Activated B cell treated with CpG ODN at 0.5 μM for 24 hours (primary cell): ENCODE measurements around the gene LYRM4. TPM values are rescaled to one million over a fixed set of nuclear protein-coding genes. Genes with fewer than 3 reads are reported as not detected.

Source experiments
- ATAC-seq: fragments of 200-7000 bp; cut with Tn5 transposase; one replicate; pipeline ENCODE4 v1.10.0; 2021; ENCODE audit warnings: low read depth, mild to moderate bottlenecking, moderate library complexity
- CTCF ChIA-PET: fragments of 350-600 bp; sonication (Branson Sonifier 250); formaldehyde crosslinking; loops from one replicate; lab custom pipeline; 2021; ENCODE audit warnings: antibody characterized with exemption; lab: Charles Lee
- POLR2A ChIA-PET: fragments of 350-600 bp; sonication (Branson Sonifier 250); formaldehyde crosslinking; loops from one replicate; lab custom pipeline; 2021; ENCODE audit warnings: antibody characterized with exemption; lab: Charles Lee
- DNase-seq: peaks from one replicate; pipeline ENCODE4 v3.0.0; 2022
- H3K27ac Mint-ChIP-seq: one replicate; pipeline ENCODE4 v1.8.0; 2020; ENCODE audit warnings: mixed read lengths
- H3K27me3 Mint-ChIP-seq: one replicate; pipeline ENCODE4 v1.8.0; 2021; ENCODE audit warnings: mixed read lengths
- H3K36me3 Mint-ChIP-seq: one replicate; pipeline ENCODE4 v1.8.0; 2021; ENCODE audit warnings: low read depth, mixed read lengths
- H3K4me1 Mint-ChIP-seq: one replicate; pipeline ENCODE4 v1.8.0; 2021; ENCODE audit warnings: mixed read lengths
- H3K4me3 Mint-ChIP-seq: one replicate; pipeline ENCODE4 v1.8.0; 2020; ENCODE audit warnings: mild to moderate bottlenecking, mixed read lengths
- H3K9me3 Mint-ChIP-seq: one replicate; pipeline ENCODE4 v1.8.0; 2020; ENCODE audit warnings: mixed read lengths
- CTCF ChIP-seq: fragments of 200-600 bp; IDR thresholded peaks from one replicate; pipeline ENCODE4 v1.8.0; 2022; ENCODE audit warnings: antibody characterized with exemption, mild to moderate bottlenecking
- intact Hi-C: fragments of 100-400 bp; cut with micrococcal nuclease; formaldehyde crosslinking; loops from one replicate; pipeline ENCODE4 v1.15.1; 2024
- total RNA-seq: library from RNA; stranded (reverse); gene quantifications from 2 replicates; pipeline ENCODE4 v1.2.3, GENCODE V29; 2022

LYRM4 gene
- total RNA-seq, 1 donor from 2014 or later: 51.2 TPM

DNA sequence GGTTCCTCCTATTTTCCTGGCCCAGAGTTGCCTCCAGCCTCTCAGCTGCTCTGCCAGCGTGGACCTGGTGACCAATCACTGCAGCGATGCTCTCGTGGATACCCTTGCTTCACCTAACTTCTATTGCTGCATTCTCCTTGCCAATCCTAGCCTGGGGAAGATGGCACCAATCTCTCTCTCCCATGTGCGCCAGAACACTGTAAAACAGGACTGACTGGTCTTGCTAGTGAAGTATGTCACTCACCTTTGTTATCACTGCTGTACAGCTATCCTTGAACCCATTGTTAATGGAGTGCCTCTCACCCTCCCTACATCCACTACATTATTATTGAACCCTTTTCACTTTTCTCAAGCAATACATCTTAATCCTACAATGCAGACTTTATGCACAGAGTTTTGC lies 80.1 kb downstream of the LYRM4 start:
- H3K4me3 Mint-ChIP-seq: no peak overlapping the region
- no peaks in the 10 kb centered on the region for H3K27me3 Mint-ChIP-seq
- H3K27ac Mint-ChIP-seq: no peak overlapping the region
- no peak for TF ChIP-seq CTCF
- no peaks in the 10 kb centered on the region for H3K9me3 Mint-ChIP-seq
- no peak for DNase-seq
- ChIA-PET CTCF (no interaction called here), POLR2A (no interaction called here)
- no peak for ATAC-seq
- peaks cover 11% of the 10 kb centered on the region for H3K4me1 Mint-ChIP-seq
- H3K36me3 Mint-ChIP-seq: peaks cover 4% of the 10 kb centered on the region
- intact Hi-C loops: no loop called here

GRCh38 chr6:5179917-5180316 lies 80.8 kb downstream of the LYRM4 start:
- no peaks in the 10 kb centered on the region for H3K27me3 Mint-ChIP-seq
- ChIA-PET CTCF (interaction anchor here (0.9 kb wide), 1 partner anchor 23 kb away, joined by 3 read pairs; no protein-coding TSS in a partner anchor), POLR2A (no interaction called here)
- intact Hi-C loops: no loop called here
- H3K4me1 Mint-ChIP-seq: peaks cover 19% of the 10 kb centered on the region
- no peak for TF ChIP-seq CTCF
- no peak overlapping the region for H3K27ac Mint-ChIP-seq
- no peaks in the 10 kb centered on the region for H3K9me3 Mint-ChIP-seq
- DNase-seq (no peak), ATAC-seq (no peak)
- H3K36me3 Mint-ChIP-seq: no peaks in the 10 kb centered on the region
- H3K4me3 Mint-ChIP-seq: no peak overlapping the region

- POLR2A ChIA-PET: no interaction called here
- no peak for TF ChIP-seq CTCF
- ATAC-seq: no peak
- H3K36me3 Mint-ChIP-seq: no peaks in the 10 kb centered on the region
- DNase-seq: no peak
- intact Hi-C loops: no loop called here
- H3K4me1 Mint-ChIP-seq: peaks cover 30% of the 10 kb centered on the region
- no peaks in the 10 kb centered on the region for H3K9me3 Mint-ChIP-seq
- no peak overlapping the region for H3K4me3 Mint-ChIP-seq
- H3K27ac Mint-ChIP-seq: no peak overlapping the region
- H3K27me3 Mint-ChIP-seq: no peaks in the 10 kb centered on the region
- CTCF ChIA-PET: interaction anchor here (1.3 to 1.6 kb wide), 2 partner anchors 35 to 124 kb away, joined by 3 to 7 read pairs; no protein-coding TSS in a partner anchor
These were observed 81.9 kb downstream of the LYRM4 start for GRCh38 chr6:5178806-5179205.

DNA sequence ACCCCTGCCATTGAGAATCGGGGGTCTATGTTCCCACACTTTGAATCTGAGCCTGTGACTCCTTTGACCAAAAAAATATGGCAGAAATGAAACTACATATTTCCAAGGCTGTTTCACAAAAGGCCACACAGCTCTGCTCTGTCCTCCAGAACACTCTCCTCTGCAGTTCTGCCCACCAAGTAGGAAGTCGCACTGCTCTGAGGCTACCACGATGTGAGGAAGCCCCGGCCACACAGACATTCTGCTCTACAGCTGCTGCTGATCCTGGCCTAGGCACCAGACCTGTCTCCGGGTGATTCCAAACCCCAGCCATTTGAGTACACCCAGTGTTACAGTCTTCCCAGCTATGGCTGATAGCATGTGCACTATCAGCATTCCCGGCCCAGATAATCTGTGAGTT lies 85.1 kb downstream of the LYRM4 start:
- ChIA-PET POLR2A (no interaction called here), CTCF (interaction anchor here (0.6 to 3.1 kb wide), 2 partner anchors 32 to 92 kb away, joined by 3 to 15 read pairs; no protein-coding TSS in a partner anchor)
- Mint-ChIP-seq H3K4me3 (no peak overlapping the region), H3K9me3 (no peaks in the 10 kb centered on the region), H3K27me3 (no peaks in the 10 kb centered on the region), H3K27ac (peak overlapping the region; percentile 47), H3K36me3 (no peaks in the 10 kb centered on the region), H3K4me1 (peaks cover 33% of the 10 kb centered on the region)
- no peak for DNase-seq
- no peak for TF ChIP-seq CTCF
- ATAC-seq: no peak
- intact Hi-C loops: no loop called here

DNA sequence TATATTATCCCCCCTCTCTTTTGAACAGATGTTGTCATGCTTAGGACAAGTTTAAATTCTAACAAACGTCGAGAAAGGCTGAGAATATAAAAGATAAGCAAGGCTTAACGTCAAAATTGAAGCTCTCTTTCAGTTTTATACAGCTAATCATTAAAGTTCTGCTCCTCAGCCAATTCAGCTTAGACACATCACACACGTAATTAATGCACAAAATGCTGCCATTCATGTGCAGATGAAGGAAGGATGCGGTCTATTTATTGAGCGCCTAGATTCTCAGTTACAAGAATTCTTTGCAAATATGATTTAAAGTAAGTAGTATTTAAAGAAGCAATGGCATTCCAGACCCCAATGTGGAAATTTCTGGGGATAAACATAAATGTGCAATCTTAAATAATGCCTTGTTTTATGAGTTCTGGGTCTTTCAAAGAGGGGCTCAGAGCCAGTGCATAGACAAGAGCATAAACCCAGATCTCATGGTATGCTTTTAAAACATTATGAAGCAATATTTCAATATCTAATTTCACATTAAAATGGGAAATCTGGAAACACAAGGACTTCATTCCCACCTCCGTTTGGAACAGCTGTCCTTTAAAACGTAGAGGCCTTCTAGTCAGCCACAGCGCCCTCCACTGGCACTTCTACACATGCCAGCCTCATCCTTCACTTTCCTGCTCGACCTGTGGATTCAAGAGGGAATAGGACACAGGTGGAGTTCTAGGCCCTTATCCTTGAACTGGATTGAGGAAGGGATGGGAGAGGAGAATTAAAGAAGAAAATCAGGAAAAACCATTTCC lies 85.8 kb downstream of the LYRM4 start:
- Mint-ChIP-seq H3K27me3 (no peaks in the 10 kb centered on the region), H3K4me1 (peaks cover 33% of the 10 kb centered on the region), H3K36me3 (no peaks in the 10 kb centered on the region), H3K9me3 (no peaks in the 10 kb centered on the region), H3K27ac (peak overlapping the region; percentile 79), H3K4me3 (peak overlapping the region; percentile 75)
- ChIA-PET CTCF (interaction anchor here (1.5 to 3.1 kb wide), 2 partner anchors 31 to 34 kb away, joined by 3 to 15 read pairs; no protein-coding TSS in a partner anchor), POLR2A (interaction anchor here (1.0 to 1.2 kb wide), 2 partner anchors 87 to 398 kb away, joined by 3 to 5 read pairs; partner anchors contain the start of gene CDYL)
- TF ChIP-seq CTCF: no peak
- ATAC-seq: no peak
- intact Hi-C loops: no loop called here
- no peak for DNase-seq
